ENCODE measurements around the gene SLC44A3. TPM values are rescaled to one million over a fixed set of nuclear protein-coding genes. Genes with fewer than 3 reads are reported as not detected.
"Not testable (repeated sequence)": the region's sequence is repeated elsewhere in the genome, so short reads cannot be mapped to it uniquely, and the experiment has no call there.

SLC44A3 gene
- total and polyA plus RNA-seq, 4 donors: 8.2 to 10.2 (median 8.6) TPM

DNA sequence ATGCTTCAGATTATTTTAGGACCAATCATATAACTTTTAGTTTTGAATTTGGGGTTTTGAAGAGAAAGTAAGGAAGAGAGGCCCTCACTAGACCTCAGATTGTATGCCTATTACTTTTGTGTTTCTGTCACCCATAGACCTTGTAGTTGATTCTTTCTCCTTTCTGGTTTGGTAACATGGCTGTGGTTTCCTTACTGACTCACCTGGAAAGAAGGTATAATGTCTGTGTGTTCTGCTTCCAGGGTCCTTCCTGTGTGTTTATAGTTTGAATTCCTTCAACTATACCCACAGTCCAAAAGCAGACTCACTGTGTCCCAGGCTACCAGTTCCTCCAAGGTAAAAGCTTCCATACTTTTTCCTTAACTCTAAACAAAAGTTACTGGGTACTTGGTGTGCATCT, 8.1 kb downstream of the SLC44A3 start:
- Histone ChIP-seq H3K4me1 (ENCODE audit: control insufficient read depth, insufficient read depth, low read length) (no peaks in the 10 kb centered on the region), H3K4me3 (ENCODE audit: low read depth, low read length) (no peak overlapping the region), H3K9me3 (ENCODE audit: control insufficient read depth, insufficient read depth, low read length) (no peaks in the 10 kb centered on the region), H3K27ac (ENCODE audit: low read depth, low read length) (no peak overlapping the region), H3K36me3 (ENCODE audit: control insufficient read depth, insufficient read depth, low read length) (no peaks in the 10 kb centered on the region), H3K27me3 (ENCODE audit: control insufficient read depth, insufficient read depth, low read length) (no peaks in the 10 kb centered on the region)
- DNase-seq (ENCODE audit: low read depth in 4 of 6, low spot score in 6 of 6): no peak

DNA sequence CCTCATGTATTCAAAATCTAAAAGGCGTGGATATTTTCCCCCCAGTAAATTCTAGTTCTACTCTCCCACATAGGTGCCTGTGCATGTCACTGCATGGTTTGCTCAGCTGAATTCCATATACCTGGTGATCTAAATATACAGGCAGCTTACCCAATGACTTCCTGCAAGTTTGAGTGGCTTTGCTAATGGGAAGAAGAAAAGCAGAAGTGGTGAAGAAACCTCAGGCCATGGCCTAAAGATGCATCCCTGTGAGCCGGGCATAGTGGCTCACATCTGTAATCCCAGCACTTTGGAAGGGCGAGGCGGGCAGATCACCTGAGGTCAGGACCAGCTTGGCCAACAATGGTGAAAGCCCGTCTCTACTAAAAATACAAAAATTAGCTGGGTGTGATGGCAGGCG, 11.5 kb downstream of the SLC44A3 start:
- Histone ChIP-seq H3K27ac (ENCODE audit: low read depth, low read length) (no peak overlapping the region), H3K27me3 (ENCODE audit: control insufficient read depth, insufficient read depth, low read length) (no peaks in the 10 kb centered on the region), H3K9me3 (ENCODE audit: control insufficient read depth, insufficient read depth, low read length) (no peaks in the 10 kb centered on the region), H3K4me1 (ENCODE audit: control insufficient read depth, insufficient read depth, low read length) (no peaks in the 10 kb centered on the region), H3K4me3 (ENCODE audit: low read depth, low read length) (no peak overlapping the region), H3K36me3 (ENCODE audit: control insufficient read depth, insufficient read depth, low read length) (no peaks in the 10 kb centered on the region)
- no peak for DNase-seq (ENCODE audit: low read depth in 4 of 6, low spot score in 6 of 6)
- 86% methylated on average over 2 of the region's 6 CpGs for WGBS (ENCODE audit: insufficient coverage)

DNA sequence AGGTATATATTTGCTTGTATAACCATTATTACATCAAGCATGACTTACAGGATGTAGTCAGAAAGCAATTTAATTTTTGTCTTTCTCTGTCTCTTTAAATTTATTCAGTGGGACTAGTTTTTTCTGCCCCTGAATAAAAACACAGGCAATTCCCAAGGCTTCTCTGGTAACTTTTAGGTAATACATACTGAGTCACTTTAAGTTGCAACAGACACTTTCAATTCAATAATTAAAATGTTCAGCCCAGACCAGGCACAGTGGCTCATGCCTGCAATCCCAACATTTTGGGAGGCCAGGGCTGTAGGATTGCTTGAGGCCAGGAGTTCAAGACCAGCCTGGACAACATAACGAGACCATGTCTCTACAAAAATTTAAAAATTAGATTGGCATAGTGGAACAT, 12.3 kb downstream of the SLC44A3 start:
- Histone ChIP-seq H3K36me3 (ENCODE audit: control insufficient read depth, insufficient read depth, low read length) (no peaks in the 10 kb centered on the region), H3K27ac (ENCODE audit: low read depth, low read length) (no peak overlapping the region), H3K27me3 (ENCODE audit: control insufficient read depth, insufficient read depth, low read length) (no peaks in the 10 kb centered on the region), H3K9me3 (ENCODE audit: control insufficient read depth, insufficient read depth, low read length) (no peaks in the 10 kb centered on the region), H3K4me1 (ENCODE audit: control insufficient read depth, insufficient read depth, low read length) (no peaks in the 10 kb centered on the region), H3K4me3 (ENCODE audit: low read depth, low read length) (no peak overlapping the region)
- DNase-seq (ENCODE audit: low read depth in 4 of 6, low spot score in 6 of 6): no peak
- no CpG with 5 or more reads among the region's 1 CpG for WGBS (ENCODE audit: insufficient coverage)

DNA sequence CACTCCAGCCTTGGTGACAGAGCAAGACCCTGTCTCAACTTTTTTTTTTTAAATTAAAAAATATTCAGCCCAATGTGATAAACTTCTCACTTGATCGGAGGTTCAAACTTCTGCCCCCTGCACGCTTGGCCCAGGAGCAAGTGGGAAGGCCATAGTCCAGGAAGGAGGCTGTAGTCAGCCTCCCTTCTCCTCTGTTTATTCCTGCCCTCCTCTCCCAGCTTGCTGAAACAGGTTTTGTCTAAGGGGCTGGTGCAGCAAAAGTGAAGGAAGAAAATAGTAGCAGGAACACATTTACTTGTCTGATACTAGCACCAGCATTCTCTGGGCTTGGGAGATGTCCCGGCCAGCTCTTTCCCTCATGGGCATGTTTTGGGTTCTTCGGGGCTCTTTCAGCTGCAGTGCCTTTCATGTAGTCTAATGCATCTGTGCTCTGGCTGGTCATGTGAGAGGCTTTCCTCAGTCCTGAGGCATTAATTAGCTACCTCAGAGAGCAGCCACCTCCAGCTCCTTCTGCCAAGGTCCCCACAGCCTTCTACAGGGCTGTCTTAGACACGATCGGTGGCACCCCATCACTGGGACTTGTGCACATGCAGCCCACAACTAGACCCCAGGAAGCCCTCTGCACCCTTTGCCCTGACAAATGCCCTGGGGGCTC, 12.9 kb downstream of the SLC44A3 start:
- WGBS (ENCODE audit: insufficient coverage): 92% methylated on average over 4 of the region's 6 CpGs
- no peaks in the 10 kb centered on the region for H3K36me3 ChIP-seq (ENCODE audit: control insufficient read depth, insufficient read depth, low read length)
- no peak overlapping the region for H3K4me3 ChIP-seq (ENCODE audit: low read depth, low read length)
- H3K9me3 ChIP-seq (ENCODE audit: control insufficient read depth, insufficient read depth, low read length): no peaks in the 10 kb centered on the region
- H3K27ac ChIP-seq (ENCODE audit: low read depth, low read length): no peak overlapping the region
- DNase-seq (ENCODE audit: low read depth in 4 of 6, low spot score in 6 of 6): no peak
- H3K27me3 ChIP-seq (ENCODE audit: control insufficient read depth, insufficient read depth, low read length): no peaks in the 10 kb centered on the region
- H3K4me1 ChIP-seq (ENCODE audit: control insufficient read depth, insufficient read depth, low read length): no peaks in the 10 kb centered on the region

DNA sequence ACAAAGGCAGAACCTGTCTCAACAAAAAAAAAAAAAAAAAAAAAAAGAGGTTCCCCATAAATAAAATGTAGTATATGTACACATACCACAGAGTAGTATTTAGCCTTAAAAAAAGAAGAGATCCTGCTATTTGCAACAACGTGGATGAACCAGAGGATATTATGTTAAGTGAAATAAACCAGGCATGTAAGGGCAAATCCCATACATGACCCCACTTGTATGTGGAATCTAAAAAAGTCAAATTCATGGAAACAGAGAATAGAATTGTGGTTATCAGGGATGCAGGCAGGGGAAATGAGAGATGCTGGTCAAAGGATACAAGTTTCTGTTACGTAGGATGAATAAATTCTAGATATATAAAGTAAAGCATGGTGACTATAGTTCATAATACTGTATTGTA, 16.7 kb downstream of the SLC44A3 start:
- Histone ChIP-seq H3K9me3 (ENCODE audit: control insufficient read depth, insufficient read depth, low read length) (no peaks in the 10 kb centered on the region), H3K27ac (ENCODE audit: low read depth, low read length) (no peak overlapping the region), H3K4me1 (ENCODE audit: control insufficient read depth, insufficient read depth, low read length) (no peaks in the 10 kb centered on the region), H3K27me3 (ENCODE audit: control insufficient read depth, insufficient read depth, low read length) (no peaks in the 10 kb centered on the region), H3K36me3 (ENCODE audit: control insufficient read depth, insufficient read depth, low read length) (no peaks in the 10 kb centered on the region), H3K4me3 (ENCODE audit: low read depth, low read length) (no peak overlapping the region)
- WGBS (ENCODE audit: insufficient coverage): no CpG with 5 or more reads among the region's 2 CpGs
- DNase-seq (ENCODE audit: low read depth in 4 of 6, low spot score in 6 of 6): no peak

DNA sequence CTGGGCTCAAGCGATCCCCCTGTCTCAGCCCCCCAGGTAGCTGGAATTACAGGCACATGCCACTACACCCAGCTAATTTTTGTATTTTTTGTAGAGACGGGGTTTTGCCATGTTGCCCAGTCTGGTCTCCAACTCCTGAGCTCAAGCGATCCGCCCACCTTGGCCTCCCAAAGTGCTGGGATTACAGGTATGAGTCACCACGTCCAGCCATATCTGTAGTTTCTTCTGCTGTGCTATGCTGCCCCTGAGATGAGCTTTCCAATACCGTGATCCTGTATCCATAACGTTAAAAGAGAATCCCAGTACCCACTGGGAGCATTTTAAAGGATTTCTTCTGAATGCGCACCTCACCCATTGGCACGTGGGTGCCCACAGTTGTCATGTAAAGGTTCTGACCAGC, 20.2 kb downstream of the SLC44A3 start:
- H3K4me1 ChIP-seq (ENCODE audit: control insufficient read depth, insufficient read depth, low read length): not testable (repeated sequence)

DNA sequence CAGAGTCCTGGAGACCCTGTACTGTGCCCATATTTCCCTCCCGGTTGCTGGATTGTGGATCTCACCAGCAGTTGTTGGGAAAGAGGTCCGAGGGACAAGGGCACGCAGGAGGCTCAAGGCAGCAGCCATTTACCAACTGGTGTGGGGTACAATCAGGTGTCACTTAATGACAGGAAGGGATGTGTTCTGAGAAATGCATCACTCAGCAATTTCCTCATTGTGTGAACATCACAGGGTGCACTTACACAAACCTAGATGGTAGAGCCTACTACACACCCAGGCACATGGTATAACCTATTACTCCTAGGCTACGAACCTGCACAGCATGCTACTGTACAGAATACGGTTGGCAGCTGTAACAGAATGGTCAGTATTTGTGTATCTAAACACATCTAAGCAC, 20.7 kb downstream of the SLC44A3 start:
- no peak for DNase-seq (ENCODE audit: low read depth in 4 of 6, low spot score in 6 of 6)
- H3K9me3 ChIP-seq (ENCODE audit: control insufficient read depth, insufficient read depth, low read length): no peaks in the 10 kb centered on the region
- WGBS (ENCODE audit: insufficient coverage): no CpG with 5 or more reads among the region's 5 CpGs
- no peaks in the 10 kb centered on the region for H3K27me3 ChIP-seq (ENCODE audit: control insufficient read depth, insufficient read depth, low read length)
- peaks cover 9% of the 10 kb centered on the region for H3K4me1 ChIP-seq (ENCODE audit: control insufficient read depth, insufficient read depth, low read length)
- H3K4me3 ChIP-seq (ENCODE audit: low read depth, low read length): no peak overlapping the region
- no peaks in the 10 kb centered on the region for H3K36me3 ChIP-seq (ENCODE audit: control insufficient read depth, insufficient read depth, low read length)
- no peak overlapping the region for H3K27ac ChIP-seq (ENCODE audit: low read depth, low read length)

More for the DNA sequence above, 20.2 kb downstream of the SLC44A3 start:
- not testable (repeated sequence) for DNase-seq (ENCODE audit: low read depth in 4 of 6, low spot score in 6 of 6); H3K36me3 ChIP-seq (ENCODE audit: control insufficient read depth, insufficient read depth, low read length); H3K9me3 ChIP-seq (ENCODE audit: control insufficient read depth, insufficient read depth, low read length); H3K27ac ChIP-seq (ENCODE audit: low read depth, low read length); H3K4me3 ChIP-seq (ENCODE audit: low read depth, low read length); H3K27me3 ChIP-seq (ENCODE audit: control insufficient read depth, insufficient read depth, low read length)
- WGBS (ENCODE audit: insufficient coverage): 95% methylated on average over 7 of the region's 9 CpGs

DNA sequence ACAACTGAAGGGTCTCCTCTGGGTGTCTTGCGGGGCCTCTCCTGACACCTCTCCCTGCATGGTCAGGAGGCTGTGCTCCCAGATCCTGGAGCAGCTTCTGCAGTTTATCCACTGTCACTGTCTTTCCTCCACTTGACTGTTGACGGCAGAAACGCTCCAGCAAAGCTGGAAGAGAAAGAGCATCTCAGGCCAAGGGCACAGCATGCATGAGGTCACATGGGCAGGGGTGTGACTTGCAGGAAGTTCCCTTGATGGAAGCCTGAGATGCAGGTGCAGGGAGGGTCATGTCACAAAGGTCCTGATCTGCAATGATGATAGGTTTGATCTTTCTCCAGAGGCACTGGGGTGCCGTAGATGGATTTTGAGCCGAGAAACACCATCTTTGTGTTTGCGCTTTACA, 23.3 kb downstream of the SLC44A3 start:
- Histone ChIP-seq H3K27ac (ENCODE audit: low read depth, low read length) (no peak overlapping the region), H3K9me3 (ENCODE audit: control insufficient read depth, insufficient read depth, low read length) (no peaks in the 10 kb centered on the region), H3K36me3 (ENCODE audit: control insufficient read depth, insufficient read depth, low read length) (no peaks in the 10 kb centered on the region), H3K4me3 (ENCODE audit: low read depth, low read length) (no peak overlapping the region), H3K27me3 (ENCODE audit: control insufficient read depth, insufficient read depth, low read length) (no peaks in the 10 kb centered on the region), H3K4me1 (ENCODE audit: control insufficient read depth, insufficient read depth, low read length) (peaks cover 9% of the 10 kb centered on the region)
- WGBS (ENCODE audit: insufficient coverage): 94% methylated on average over 4 of the region's 6 CpGs
- no peak for DNase-seq (ENCODE audit: low read depth in 4 of 6, low spot score in 6 of 6)

DNA sequence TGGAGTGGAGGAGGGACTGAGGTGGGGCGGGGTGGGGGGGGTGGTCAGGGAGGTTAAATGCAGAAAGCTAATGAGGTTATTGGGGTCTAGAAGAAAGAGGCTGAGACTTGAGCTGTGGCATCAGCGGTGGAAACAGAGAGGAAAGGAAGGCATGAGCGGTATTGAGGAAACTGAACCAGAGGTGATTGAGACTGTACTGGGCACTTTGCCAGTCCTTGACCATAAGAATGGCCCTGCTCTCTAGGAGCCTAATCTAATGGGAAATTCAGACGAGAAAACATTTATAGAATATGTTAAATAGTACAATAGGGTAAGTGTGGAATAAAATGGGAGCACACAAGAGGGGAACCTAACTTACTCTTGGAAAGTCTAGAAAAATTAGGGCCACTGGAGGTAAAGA, 23.7 kb downstream of the SLC44A3 start:
- Histone ChIP-seq H3K4me3 (ENCODE audit: low read depth, low read length) (no peak overlapping the region), H3K4me1 (ENCODE audit: control insufficient read depth, insufficient read depth, low read length) (peaks cover 9% of the 10 kb centered on the region), H3K27ac (ENCODE audit: low read depth, low read length) (no peak overlapping the region), H3K9me3 (ENCODE audit: control insufficient read depth, insufficient read depth, low read length) (no peaks in the 10 kb centered on the region), H3K36me3 (ENCODE audit: control insufficient read depth, insufficient read depth, low read length) (no peaks in the 10 kb centered on the region), H3K27me3 (ENCODE audit: control insufficient read depth, insufficient read depth, low read length) (no peaks in the 10 kb centered on the region)
- WGBS (ENCODE audit: insufficient coverage): 78% methylated on average over 3 of the region's 4 CpGs
- no peak for DNase-seq (ENCODE audit: low read depth in 4 of 6, low spot score in 6 of 6)

DNA sequence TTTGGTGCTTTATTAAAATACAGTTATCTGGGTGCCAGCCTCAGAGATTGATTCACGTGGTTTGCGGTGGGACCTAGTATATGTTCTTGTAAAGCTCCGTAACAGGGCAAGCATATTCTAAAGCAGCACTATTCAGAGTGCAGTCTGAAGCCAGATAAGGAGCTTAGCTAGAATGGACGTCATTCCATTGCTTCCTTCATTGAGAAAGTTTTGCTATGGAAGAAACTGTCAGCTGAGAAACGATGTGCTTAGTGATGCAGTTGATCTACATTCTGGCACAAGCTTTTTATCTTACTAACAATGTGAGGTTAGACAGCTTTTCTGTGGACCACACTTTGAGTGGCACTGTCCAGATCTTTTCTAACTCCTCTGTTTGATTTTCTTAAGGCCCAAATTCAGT, 26.2 kb downstream of the SLC44A3 start:
- no peaks in the 10 kb centered on the region for H3K9me3 ChIP-seq (ENCODE audit: control insufficient read depth, insufficient read depth, low read length)
- no peak for DNase-seq (ENCODE audit: low read depth in 4 of 6, low spot score in 6 of 6)
- H3K4me1 ChIP-seq (ENCODE audit: control insufficient read depth, insufficient read depth, low read length): peaks cover 9% of the 10 kb centered on the region
- H3K36me3 ChIP-seq (ENCODE audit: control insufficient read depth, insufficient read depth, low read length): peaks cover 2% of the 10 kb centered on the region
- H3K27me3 ChIP-seq (ENCODE audit: control insufficient read depth, insufficient read depth, low read length): no peaks in the 10 kb centered on the region
- WGBS (ENCODE audit: insufficient coverage): 100% methylated on average over 1 of the region's 5 CpGs
- no peak overlapping the region for H3K4me3 ChIP-seq (ENCODE audit: low read depth, low read length)
- H3K27ac ChIP-seq (ENCODE audit: low read depth, low read length): no peak overlapping the region

Data from spinal cord (tissue), 10 donors.